ENCODE measurements around the gene SMIM29.

Gene SMIM29

GRCh38 chr6:34240329-34241248 is 8.2 kb downstream of the SMIM29 start:
- DNase-seq (ENCODE audit: low read depth), result no peak

GRCh38 chr6:34239893-34240292 is 8.9 kb downstream of the SMIM29 start:
- no peak for DNase-seq (ENCODE audit: low read depth)

GRCh38 chr6:34239500-34239825 is 9.3 kb downstream of the SMIM29 start:
- no peak for DNase-seq (ENCODE audit: low read depth)

- DNase-seq (ENCODE audit: low read depth), result no peak
Observed at GRCh38 chr6:34238585-34239499, 10.0 kb downstream of the SMIM29 start.

- DNase-seq (ENCODE audit: low read depth), result peak; percentile 59
Observed at GRCh38 chr6:34237722-34238584, 10.9 kb downstream of the SMIM29 start.

GRCh38 chr6:34237316-34237721 is 11.5 kb downstream of the SMIM29 start:
- DNase-seq (ENCODE audit: low read depth), result peak; percentile 30

GRCh38 chr6:34236443-34237315 is 12.1 kb downstream of the SMIM29 start, which contains the start of gene HMGA1:
TSS of gene HMGA1 (plus strand) at chr6:34236873. CDS start at chr6:34240781, 3,908 bp downstream.
- DNase-seq (ENCODE audit: low read depth), result peak; percentile 88

- peak; percentile 55 for DNase-seq (ENCODE audit: low read depth)
Observed at GRCh38 chr6:34236131-34236442, 12.7 kb downstream of the SMIM29 start.

GRCh38 chr6:34235307-34236130 is 13.3 kb downstream of the SMIM29 start:
- DNase-seq (ENCODE audit: low read depth), result peak; percentile 52

- DNase-seq (ENCODE audit: low read depth), result no peak
Observed at GRCh38 chr6:34234667-34235306, 14.0 kb downstream of the SMIM29 start.

GRCh38 chr6:34233867-34234266 is 14.9 kb downstream of the SMIM29 start:
- DNase-seq (ENCODE audit: low read depth), result no peak

- DNase-seq (ENCODE audit: low read depth), result no peak
Observed at GRCh38 chr6:34232901-34233300, 15.9 kb downstream of the SMIM29 start.

GRCh38 chr6:34231566-34232336 is 17.1 kb downstream of the SMIM29 start:
- no peak for DNase-seq (ENCODE audit: low read depth)

- no peak for DNase-seq (ENCODE audit: low read depth)
Observed at GRCh38 chr6:34230653-34231371, 18.0 kb downstream of the SMIM29 start.

GRCh38 chr6:34229877-34230276 is 18.9 kb downstream of the SMIM29 start:
- no peak for DNase-seq (ENCODE audit: low read depth)

- DNase-seq (ENCODE audit: low read depth), result no peak
Observed at GRCh38 chr6:34227761-34228421, 20.9 kb downstream of the SMIM29 start.

All from T follicular helper cell (primary cell).